NCI-H187 (cell line): ENCODE results near the gene ZNF474.

Experiments used
- DNase-seq, 2 experiments: peaks; one replicate each; lab custom pipeline; 2025; lab: John Stamatoyannopoulos, UW

Gene ZNF474

DNA sequence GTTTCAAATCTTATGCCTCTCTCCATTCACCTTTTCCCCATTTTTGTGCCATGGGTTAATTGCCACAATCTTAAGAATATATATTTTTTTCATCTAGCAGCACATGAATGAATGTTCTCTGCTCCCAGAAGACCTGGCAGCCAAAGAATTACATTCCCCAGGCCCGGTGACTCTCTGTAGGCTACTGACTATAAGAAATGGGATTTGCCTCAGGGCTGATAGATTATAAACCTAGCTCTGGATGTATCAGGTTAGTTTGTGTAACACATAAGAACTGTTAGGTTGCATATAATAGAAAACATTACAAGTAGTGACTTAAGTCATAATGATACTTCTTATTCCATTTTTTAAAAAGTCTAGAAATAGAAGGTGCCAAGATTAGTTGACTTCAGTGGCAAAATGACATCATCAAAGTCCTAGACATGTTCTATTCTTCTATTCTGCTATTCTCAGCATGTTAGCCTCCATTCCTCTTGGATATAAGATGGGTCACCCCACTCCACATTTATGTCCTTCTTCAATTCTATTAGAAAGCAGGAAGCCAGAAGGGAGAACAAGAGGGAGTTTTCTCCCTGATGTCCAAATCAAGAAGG is 10.9 kb upstream of the ZNF474 start:
- DNase-seq: no peak

DNA sequence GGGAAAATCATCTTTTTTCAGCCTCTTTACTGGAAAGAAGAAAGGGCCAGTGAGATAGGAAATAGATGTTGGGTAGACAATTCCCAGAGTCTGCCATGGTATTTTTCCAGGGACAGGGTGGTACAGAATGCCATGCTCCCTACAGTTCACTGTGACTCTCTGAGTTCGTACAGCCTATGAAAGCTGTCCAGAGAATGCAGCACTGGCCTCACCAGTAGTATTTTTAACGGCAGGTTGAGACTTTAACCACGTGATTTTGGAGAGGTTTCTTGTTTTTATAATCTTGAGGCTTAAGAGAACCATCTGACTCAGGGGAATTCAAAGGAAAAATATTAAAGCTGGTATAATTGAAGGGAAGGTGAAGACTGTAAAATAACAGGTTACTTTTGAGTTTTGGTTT is 10.1 kb upstream of the ZNF474 start:
- DNase-seq: no peak

DNA sequence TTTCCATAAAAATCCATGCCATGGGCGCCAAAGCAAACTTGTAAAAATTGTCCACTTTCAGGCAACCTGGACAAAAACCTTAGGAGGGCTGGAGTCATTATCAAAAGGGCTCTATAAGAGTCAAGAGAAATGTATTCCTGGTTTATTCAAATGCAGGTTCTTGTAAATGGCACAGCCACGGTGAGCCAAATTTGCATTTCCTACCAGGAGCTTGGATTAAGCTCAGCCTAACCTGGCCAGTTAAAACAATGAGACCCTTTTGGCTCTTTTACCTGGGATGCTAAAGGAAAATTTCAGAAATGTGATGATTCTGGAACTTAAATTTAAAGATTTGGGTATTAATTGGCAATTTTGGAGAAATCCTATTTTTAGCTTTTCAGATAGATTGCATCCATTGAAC is 8.9 kb upstream of the ZNF474 start:
- DNase-seq: no peak

DNA sequence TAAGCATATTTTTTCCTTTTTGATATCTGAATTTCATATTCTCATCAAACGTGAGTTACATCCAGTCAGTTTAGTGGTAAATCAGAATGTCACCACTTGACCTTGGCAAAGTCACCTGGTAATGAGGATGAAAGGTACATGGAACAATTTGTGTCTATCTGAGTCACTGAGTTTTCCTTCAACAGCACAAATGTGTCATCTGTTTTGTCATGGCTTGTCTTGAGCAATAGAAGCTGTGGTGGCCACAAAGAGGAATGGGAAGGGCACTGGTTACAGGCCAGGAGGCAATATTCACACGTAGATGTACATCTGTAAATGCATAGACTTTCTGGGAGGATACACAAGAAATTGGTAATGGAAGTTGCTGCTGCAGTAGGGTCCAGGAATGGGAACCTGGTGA is 8.4 kb upstream of the ZNF474 start:
- DNase-seq: no peak

DNA sequence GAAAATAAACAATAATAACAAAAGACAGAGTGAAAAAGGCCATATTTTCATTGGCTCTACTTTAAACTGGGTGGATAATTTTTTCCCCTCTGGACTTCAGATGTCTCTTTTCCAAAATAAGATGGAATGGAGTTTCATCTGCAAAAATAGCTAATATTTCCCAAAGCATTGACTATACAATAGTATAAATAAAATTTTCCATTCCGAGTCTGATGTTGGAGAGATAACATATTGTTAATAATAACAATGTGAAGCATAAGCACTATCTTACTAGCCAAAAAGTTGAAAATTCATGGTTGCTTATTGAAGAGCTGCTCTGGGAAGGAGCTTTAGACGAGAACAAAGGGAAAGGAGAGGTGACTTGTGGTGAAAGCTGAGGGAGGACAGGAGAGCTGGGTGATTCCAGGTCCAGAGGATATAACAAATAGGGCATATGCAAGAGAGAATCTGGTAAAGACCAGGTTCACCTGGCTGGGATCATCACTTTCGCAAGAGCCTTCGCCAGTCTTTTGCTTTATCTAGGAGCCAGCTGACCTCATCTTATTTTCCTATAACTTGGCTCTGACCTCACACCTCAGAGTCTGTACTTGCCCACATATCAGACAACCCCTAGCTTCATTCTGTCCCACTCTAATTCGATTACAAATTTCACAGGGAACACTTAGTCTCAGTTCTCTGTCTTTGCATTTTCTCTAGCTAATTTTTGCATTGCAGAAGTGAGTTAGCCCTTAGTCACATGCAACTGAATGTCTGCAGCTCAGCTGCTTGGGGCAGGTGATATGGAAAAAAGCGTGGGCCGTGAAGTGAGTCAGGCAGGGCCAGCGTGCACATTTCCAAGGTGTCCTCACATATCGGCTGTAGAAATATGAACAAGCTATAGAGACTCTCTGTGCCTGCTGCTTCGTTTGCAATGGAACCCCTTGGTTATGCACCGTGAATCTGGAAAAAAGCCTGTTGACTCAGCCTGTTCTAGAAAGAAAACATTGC is 7.6 kb upstream of the ZNF474 start:
- no peak for DNase-seq

DNA sequence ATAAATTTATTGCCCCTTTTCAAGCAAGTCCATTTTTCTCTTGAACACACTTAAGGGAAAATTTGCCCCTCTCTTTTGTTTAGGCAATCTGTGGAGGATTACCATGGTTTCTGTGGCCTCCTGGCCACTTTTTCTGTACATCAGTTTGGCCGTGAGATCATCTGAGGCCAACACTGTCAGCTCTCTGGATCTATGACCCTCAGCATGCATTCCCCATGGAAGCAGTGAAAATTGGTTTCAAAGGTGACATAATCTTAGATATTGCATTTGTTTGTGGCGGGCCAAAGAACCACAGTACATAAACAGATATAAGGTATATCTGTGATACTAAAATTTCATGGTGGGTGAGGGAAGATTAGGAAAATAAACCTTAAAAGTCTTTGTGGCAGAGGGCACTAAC is 4.6 kb upstream of the ZNF474 start:
- no peak for DNase-seq

DNA sequence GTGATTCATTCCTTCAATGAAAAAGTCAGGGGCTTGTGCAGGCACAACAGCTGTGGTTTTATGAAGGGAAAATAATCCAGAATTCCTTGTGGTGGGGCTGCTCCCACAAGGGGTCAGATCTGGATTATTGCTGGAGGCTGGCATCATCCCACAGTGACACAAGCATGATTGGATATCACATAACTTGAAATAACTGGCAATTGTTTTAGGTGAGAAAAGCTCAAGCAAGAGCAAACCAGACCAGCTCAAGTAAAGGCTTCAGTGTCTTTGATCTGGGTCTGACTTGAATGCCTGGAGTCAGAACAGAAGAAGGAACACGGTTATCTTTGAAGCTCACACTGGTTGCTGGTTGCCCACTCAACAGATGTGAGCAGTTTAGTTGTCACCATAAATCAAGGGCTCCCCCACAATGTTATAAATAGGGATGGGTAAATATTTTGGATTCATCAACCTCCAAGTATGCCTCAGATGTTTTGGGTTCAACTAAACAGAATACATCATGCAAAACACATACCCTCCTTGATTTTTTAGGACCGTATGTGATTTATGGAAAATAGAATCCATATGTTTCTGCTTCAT is 3.1 kb upstream of the ZNF474 start:
- no peak for DNase-seq

DNA sequence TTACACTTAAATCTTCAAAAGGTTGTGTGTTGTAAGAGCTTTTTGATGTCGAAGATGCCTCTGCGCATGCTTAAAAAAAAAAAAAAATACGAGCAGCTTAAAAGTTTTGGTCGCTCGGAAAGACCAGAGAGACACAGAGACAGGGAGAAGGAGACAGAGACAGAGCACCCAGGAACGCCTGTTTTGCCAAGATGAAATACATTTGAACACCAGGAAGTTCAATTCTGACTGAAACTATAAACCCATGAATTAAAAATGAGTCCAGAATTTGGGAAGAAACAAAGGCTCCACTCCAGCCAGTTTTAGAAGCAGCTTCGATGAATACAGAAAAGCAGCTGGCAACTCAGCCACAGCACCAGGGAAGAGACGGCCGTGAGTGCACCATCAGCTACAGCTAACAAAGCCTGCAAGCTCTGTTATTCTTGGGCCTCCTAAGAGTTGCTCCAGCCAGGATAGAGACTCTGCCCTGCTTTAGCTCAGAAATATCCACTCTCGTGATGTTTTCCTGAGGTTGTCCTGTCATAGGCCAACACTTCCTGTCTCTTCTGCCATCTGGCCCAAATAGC is 2.5 kb upstream of the ZNF474 start:
- DNase-seq: no peak

DNA sequence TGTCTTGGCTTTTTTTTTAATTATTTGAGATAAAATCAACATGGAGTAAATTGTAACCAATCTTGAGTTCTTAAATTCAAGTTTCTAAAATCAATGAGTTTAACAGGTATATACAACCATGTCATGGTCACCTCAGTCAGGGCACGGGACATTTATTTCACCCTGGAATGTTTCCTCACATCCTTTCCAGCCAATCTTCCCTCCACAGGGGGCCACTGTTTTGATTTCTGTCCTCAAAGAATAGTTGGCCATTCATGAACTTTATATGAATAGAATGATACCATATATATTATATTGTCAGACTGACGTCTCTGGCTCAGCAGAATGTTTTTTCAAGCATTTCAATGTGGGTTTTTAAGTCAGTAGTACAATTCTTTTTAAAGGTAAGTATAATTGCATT is 806 bp downstream of the ZNF474 start:
- DNase-seq: no peak

DNA sequence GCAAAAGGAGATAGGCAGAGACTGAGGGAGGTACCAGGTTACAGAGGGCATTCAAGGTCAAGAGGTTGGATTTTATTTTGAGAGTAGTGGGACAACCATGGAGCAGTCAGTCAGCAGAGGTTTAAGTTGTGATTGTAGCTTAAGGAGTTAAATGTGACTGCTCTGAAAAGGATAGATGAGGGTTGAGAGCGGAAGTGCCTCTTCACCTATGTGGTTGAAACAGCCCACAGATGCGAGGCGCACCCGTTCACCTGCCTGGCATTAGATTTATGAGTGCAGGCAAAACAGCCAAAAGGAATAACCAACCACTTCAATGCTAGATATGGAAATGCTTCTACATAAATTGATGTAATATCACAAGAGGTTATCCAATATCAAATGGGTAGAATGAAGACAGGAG is 8.4 kb downstream of the ZNF474 start:
- peak; percentile 13 to 54 for DNase-seq

DNA sequence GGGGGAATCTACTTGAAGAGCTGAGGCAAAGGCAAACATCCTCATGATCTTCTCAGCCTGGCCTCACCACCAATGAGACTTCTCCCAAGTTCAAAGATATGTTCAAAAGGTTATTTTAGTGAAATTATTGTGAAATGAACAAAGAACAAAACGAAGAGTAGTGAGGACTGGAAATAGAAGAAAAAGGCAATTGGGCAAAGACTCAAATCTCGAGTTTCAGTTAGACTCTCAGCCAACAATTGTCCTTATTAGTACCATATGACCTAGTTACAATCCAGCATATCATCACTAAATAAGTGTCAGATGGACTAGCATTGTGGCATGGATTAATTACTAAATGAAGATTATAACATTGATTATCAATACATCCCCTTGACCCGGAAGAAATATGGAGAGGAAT is 9.0 kb downstream of the ZNF474 start:
- no peak for DNase-seq

DNA sequence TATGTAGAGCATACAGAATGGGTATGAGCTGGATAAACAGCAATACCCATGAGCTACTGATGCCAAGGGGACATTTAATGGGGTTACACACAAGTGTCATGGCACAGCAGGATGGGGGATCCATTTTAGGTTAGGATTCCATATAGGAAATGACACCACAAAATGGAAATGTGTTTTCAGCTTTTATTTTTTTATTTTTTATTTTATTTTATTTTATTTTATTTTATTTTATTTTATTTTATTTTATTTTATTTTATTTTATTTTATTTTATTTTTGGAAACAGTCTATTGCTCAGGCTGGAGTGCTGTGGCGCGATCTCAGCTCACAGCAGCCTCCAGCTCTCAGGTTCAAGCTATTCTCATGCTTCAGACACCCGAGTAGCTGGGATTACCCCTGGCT is 11.6 kb downstream of the ZNF474 start:
- DNase-seq: no peak

DNA sequence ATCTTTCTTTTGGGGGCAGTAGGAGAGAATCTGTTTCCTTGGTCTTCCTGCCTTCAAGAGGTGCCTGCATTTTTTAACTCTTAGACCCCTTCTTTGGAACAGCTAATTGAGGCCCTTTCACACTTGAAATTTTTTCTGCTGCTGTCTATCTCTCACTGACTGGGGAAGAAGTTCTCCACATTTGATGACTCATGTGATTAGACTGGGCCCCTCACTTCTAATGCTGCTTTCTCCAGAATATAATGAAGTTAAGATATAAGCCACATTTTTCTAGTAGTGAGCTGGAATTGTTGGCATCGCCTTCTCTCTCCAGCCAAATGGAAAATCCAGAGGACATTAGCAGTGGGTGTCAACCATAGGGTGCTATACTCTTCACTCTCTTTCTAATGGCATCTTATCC is 12.4 kb downstream of the ZNF474 start:
- no peak for DNase-seq

DNA sequence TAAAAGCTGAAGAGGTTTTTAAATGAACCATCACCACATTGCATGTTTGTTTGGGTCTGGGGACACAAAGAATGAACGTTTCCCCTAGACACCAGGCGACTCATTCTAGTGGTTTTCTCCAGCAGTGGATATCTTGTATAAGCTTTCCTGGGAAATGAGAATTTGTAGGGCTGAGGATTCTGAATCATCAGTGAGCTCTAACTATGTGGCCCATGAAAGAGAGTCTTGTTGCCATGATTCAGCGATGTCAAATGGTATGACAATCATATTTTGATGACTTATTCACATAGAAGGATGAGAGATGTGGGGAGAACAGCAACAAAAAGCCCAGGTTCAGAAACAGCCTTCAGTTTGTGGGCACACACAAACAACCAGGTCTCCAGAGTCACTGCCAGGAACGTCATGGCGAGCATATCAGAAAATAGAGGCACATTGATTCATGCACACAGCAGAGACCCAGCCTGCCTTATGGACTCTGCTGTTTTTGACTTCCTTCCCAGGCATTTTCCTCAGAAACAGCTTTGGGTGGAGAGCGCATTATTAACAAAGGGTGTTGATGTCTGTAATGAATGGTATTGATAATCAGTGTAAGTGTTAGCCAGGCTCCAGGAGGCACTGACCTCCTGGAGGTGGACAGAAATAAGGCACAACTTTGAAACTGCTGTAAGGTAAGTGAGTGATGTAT is 13.3 kb downstream of the ZNF474 start:
- no peak for DNase-seq

DNA sequence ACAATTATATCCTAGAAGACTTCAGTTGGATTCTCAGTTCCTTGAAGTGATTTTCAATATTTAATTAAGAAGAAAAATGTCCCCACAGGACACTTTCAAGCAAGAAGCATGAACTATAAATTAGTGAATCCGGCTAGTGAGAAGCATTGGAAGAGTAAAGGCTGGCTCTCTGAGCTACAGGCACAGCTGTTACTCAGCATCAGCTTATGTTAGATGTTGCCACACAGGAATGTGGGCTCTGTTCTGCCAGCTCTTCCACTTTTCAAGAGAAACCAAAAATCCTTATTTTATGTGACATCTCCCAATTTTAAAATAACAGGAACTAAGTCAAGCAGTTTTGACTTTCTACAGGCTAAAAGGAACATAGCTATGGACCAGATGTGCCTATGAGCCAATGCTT is 14.9 kb downstream of the ZNF474 start:
- no peak for DNase-seq

DNA sequence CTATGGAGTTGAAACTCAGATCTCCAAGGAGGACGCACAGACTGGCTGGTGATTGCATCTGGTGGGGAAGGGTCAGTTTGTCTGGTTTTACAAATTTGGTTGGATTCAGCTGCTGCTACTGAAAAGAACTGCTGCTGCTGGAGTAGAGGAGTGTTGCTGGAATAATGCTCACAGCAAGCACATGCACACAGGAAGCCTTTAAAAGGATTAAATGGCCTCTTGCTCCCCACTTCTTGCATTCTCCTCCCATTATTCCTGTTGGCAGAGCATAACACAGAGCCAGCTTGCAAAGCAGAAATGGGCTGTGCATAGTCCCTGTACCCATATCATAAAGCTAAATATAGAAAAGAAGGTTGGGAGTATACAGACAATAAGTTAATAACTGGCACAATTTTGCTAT is 16.6 kb downstream of the ZNF474 start:
- DNase-seq: no peak

DNA sequence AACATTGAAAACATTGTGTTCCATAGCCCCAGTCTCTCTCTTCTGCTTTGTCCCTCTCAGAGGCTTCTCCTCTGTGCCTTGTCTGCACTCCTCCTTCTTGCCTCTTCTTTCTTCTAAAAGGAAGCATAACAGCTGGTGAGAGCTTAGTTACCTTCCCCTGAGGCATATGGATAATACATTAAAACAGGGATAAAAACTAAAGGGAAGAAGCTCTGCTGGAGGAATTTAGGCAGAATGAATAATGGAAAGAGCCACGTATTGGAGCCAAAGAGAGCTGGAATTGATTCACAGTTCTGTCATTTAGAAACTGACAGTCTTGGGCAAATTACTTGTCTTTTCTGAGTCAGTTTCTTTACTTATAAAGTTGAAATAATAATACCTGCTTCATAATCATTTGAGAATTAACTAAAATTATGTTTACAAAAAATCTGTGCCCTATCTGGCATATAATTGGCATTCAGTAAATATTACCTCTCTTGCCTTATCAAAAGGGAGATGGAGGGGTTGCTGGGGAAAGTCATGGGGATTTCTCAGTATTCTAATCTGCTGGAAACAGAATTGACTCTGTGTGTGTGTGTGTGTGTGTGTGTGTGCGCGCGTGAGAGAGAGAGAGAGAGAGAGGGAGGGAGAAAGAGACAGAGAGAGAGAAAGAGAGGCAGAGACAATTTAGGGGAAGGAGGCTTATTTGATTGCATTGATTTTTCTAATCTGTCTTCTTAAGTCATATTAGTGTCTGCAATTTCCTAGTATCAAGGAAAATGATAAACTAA is 20.2 kb downstream of the ZNF474 start:
- no peak for DNase-seq

DNA sequence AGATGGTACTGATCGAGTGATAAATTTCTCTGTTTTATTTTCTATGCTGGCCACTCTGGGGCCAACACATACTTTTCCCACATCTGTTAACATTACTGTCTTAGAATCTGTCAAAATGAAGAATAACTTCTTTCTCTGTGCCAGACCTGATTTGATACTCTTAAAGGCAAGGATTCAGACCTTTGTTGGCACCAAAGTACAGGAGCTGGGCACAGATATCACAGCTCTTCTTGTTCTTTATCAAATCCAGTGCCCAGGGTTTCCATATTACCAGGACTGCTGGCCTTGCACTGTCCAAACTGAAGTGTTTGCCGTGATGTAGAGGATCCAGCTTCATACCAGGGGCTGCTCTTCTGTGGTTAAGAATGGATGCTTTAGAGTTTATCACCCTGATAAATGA is 20.9 kb downstream of the ZNF474 start:
- DNase-seq: no peak

DNA sequence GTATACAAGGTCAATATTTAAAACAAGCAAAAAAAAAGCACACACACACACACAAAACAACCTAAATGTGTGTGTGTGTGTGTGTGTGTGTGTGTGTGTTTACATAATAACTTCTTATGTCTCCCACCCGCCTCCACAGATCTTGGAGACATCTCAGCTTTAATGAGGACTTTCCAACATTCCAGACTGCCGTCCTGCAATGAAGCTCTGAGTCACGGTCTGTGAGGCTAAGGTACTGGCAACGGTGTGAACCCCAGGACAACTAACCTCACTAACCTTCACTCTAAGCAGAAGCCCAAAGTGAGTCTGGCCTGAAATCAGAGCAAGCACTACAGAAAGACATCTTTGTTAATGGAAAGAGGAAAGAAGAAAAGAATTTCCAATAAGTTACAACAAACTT is 22.3 kb downstream of the ZNF474 start:
- no peak for DNase-seq

DNA sequence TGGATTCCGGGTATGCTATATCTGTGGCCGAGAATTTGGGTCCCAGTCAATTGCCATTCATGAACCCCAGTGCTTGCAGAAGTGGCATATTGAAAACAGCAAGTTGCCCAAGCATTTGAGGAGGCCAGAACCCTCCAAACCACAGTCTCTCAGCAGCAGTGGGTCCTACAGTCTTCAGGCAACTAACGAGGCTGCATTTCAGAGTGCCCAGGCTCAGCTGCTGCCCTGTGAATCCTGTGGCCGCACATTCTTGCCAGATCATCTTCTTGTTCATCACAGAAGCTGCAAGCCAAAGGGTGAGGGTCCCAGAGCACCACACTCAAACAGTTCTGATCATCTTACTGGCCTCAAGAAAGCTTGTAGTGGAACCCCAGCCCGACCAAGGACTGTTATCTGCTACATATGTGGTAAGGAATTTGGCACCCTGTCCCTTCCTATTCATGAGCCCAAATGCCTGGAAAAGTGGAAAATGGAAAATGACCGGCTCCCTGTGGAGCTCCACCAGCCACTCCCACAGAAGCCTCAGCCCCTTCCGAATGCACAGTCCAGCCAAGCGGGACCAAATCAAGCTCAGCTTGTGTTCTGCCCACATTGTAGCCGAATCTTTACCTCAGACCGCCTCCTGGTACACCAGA is 23.0 kb downstream of the ZNF474 start:
- DNase-seq: no peak

DNA sequence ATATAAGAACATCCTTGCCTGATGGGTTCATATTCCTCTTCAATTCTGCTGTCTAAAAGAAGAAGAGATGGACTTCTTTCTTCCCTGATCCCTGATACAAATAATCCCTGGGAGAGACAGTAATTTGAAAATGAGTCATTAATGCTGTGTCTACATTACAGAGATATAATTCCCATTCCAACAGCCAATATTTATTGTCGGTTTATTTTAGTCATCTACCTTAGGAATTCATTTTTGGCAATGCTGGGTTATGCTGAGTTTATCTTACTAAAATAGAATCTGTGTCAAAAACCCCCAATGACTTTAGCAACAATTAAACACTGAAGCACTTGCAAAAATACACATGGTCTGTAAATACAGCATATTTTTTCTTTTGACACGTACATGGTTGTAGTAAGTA is 23.9 kb downstream of the ZNF474 start:
- DNase-seq: no peak
